GM19193 (cell line): ENCODE measurements around the gene TSPAN33.

Source experiments
- POLR2A ChIP-seq: IDR thresholded peaks from 4 replicates; pipeline ENCODE4 v1.6.1; 2011; ENCODE audit not compliant: insufficient read depth, insufficient read length; ENCODE audit errors: extremely low read depth

The TSPAN33 gene

DNA sequence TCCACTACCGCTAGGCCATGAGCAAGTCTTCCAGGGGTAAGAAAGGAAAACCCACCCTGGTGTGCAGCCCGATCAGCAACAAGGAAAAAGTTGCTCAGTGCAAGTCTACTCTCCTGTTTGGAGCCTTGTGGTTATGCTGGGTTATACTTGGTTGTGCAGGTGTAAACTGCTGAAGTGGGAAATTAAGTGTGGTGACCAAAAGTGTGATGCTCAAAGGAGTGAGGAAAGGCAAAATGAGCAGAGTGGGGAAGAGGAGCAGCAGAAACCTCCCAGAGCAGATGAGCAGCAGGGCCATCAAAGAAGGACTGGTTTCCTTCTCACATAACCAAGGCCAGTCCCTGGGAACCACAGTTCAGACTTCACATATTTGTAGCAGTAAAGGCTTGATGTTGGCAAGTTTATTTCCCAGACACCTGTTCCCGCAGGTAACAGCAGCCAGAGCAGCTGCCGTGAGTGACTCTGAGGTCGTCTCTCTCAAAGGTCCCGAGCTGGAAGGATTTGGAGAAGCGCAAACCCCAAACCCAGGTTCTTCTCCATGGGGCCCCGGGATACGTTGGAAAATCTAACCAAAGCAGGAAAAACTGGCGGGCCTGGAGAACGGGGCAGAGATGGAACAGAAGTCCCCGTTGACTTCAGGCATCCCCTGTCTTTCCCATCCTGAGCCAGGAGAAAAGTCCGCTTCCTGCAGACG lies 43.3 kb downstream of the TSPAN33 start:
- no peak for TF ChIP-seq POLR2A

DNA sequence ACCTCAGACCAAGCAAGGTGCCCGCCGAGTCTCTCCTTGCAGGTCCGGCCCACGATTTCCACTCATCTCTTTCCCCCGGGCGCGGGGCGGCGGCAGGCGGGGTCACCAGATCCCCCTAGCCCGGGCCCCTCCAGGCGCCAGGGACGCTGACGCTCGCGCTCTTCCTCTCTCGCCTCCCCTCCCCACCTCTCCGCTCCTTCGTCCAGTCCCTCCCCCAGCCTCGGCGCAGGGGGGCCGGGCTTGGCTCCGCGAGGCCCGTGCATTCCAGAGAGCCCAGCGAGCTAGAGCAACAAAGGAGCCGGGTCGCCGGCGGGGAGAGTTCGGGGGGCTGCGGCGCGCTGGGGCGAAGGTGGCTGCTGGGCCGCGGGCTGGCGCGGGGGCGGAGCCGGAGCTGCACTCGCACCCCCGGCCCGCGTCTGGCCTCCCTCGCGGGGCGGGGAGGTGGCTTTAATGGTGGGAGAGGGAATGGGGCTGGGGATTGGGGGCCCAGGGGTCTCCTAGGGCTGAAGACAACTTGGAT lies 43.9 kb downstream of the TSPAN33 start, which contains the start of gene SMO:
TSS of gene SMO (plus strand) at position 262 of the 520 bp plus-strand sequence. CDS start 519 bp downstream, outside the sequence.
- no peak for TF ChIP-seq POLR2A

DNA sequence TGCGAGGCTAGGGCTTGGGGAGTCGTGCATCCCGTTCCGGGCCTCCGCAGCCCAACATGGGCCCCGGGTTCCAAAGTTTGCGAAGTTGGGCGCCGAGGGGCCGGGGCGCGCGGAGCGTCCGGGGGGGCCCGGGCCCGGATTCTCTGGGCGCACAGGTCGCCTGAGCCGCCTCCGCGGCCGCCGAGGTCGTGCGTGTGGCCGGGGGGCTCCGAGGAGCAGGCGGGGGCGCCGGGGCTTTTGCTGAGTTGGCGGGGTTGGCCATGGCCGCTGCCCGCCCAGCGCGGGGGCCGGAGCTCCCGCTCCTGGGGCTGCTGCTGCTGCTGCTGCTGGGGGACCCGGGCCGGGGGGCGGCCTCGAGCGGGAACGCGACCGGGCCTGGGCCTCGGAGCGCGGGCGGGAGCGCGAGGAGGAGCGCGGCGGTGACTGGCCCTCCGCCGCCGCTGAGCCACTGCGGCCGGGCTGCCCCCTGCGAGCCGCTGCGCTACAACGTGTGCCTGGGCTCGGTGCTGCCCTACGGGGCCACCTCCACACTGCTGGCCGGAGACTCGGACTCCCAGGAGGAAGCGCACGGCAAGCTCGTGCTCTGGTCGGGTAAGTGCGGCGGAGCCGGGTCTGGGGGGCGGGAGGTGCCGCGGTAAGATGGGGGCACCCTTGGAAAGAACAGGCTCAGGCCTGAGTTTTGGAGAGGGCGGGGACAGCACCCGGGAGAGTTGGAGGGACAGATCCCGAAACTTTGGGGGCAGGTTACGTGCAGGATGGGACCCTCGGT lies 44.6 kb downstream of the TSPAN33 start:
- TF ChIP-seq POLR2A: no peak

DNA sequence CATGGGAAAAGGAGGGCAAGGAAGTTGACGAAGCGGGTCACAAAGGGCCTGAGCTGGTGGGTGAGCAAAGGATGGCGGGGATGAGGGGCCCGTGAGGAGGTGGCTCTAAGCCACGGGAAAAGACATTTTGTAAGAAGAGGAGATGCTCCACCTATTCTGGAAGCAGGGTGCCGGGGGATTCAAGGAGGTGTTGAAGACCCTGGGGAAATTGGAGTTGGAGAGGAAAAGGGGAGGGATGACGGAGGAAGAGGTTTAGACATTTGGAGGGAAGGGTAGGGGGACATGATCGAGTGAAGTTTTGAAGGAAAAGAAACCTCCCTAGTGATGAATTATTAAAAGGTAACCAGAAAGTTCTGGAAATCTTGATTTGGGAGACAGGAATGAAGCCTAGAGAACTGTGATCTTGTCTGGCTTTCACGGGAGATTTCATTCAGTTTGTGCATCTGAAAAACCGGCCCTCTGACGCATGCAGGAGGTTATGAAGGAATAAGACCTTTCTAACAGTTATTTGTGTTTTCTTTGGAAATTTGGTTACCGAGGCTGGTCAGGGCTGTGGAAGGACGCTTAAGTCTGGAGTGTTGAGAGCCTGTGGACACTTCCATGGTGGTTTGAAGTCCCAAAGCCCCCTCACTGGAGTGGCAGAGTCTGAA lies 45.3 kb downstream of the TSPAN33 start:
- no peak for TF ChIP-seq POLR2A

DNA sequence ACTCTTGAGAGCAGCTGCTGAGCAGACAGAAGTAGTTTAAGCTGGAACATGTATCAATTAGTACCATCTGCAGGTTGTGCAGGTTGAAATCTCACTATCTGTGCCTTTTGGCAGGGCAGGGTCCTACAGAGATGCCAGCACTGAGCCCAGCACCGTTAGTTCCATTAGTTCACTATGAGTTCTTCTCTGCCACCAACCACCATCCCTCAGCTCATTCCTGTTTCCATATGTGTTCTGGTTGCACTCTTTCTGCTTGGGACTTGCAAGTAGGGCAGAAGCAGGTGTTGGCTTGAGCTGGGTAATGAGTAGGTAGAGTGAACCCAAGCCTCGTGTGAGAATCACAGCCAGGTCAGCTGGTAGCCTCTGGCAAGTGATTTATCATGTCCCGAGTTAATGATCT lies 46.8 kb downstream of the TSPAN33 start:
- no peak for TF ChIP-seq POLR2A

DNA sequence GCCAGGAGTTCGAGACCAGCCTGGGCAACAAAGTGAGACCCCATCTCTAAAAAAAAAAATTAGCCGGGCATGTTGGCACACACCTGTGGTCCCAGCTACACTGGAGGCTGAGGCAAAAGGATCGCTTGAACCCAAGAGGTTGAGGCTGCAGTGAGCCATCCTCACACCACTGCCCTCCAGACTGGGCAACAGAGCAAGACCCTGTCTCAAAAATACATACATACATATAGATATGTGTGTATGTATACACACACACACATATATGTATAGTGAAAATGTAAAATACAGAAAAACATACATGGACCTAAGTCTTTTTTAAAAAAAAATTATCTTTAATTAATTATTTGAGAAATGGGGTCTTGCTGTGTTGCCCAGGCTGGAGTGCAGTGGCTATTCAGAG lies 49.4 kb downstream of the TSPAN33 start:
- TF ChIP-seq POLR2A: no peak

DNA sequence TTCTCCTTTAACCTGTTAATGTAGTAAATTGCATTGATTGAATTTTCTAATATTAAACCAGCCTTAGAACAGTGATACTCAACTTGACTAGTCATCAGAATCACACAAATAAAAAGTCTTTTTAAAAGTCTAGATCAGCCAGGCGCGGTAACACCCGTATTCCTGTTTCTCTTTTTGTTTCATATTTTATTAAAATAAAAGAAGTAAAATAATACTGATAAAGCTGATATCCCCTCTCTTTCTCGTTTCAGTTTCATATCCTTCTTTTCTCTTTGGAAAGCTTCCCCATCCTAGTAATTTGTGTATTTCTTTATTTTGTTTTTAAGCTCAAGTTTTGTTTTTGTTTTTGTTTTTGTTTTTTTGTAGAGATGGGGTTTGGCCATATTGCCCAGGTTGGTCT lies 53.3 kb downstream of the TSPAN33 start:
- no peak for TF ChIP-seq POLR2A

DNA sequence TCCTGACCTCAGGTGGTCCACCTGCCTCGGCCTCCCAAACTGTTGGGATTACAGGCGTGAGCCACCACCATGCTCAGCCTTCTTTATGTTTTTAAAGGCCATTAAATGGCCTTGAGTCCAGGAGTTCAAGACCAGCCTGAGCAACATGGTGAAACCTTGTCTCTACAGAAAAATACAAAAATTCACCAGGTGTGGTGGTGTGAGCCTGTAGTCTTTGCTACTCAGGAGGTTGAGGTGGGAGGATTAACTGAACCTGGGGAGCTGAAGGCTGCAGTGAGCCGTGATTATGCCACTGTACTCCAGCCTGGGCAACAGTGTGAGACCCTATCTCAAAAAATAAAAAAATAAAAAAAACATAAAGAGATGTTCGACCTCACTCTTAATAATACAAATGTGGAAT lies 54.9 kb downstream of the TSPAN33 start:
- no peak for TF ChIP-seq POLR2A

DNA sequence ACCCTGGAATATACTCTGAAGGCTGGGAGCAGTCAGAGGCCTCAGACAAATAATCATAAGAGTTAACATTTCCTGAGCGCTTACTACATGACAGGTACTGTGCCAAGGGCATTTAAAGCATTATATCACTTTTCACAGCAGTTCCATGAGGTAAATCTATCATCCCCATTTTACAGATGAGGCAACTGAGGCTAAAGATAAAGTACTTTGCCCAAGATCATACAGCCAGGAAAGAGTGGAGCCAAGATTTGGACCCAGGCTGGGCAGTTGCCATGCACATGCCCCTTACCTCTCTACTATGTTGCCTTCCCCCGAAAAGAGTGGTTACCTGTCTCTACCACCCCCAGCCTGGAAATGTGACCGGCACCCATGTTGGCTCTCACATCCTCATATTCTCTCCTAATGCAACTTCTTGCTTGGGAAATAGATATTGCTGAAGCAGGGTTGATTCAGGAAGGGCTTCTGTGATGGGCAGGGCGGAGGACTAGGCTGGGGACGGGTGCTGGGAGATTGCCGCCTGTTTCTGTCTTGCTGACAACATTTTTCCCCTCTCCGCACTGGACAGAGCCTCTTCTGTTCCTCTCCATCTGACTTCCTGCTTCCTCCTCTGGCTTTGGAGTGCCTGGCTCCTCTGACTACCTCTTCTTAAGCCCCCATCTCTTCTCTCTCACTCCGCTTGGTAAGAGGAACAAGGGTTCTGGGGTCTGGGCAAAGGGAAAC lies 57.7 kb downstream of the TSPAN33 start:
- no peak for TF ChIP-seq POLR2A

DNA sequence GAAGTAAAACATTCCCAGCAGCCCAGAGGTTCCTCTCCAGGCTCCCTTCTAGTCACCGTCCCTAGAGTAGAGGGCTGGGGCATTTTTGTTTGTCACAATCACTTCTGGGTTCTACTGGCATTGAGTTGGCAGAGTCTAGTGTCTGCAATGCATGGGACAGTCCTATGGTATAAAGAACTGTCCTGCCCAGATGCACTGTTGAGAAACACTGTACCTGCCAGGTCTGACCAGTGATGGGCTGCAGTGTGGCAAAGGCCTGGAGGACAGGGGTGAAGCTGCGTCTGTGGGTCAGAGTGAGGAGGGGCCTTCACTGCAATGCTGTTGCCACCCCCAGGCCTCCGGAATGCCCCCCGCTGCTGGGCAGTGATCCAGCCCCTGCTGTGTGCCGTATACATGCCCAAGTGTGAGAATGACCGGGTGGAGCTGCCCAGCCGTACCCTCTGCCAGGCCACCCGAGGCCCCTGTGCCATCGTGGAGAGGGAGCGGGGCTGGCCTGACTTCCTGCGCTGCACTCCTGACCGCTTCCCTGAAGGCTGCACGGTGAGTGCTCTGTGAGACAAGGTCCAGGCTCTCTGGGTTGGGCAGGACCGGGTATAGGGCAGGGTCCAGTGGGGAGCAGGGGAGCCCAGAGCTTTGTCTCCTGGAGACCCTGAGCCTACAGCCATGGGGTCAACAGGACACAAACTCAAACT lies 58.7 kb downstream of the TSPAN33 start:
- no peak for TF ChIP-seq POLR2A

DNA sequence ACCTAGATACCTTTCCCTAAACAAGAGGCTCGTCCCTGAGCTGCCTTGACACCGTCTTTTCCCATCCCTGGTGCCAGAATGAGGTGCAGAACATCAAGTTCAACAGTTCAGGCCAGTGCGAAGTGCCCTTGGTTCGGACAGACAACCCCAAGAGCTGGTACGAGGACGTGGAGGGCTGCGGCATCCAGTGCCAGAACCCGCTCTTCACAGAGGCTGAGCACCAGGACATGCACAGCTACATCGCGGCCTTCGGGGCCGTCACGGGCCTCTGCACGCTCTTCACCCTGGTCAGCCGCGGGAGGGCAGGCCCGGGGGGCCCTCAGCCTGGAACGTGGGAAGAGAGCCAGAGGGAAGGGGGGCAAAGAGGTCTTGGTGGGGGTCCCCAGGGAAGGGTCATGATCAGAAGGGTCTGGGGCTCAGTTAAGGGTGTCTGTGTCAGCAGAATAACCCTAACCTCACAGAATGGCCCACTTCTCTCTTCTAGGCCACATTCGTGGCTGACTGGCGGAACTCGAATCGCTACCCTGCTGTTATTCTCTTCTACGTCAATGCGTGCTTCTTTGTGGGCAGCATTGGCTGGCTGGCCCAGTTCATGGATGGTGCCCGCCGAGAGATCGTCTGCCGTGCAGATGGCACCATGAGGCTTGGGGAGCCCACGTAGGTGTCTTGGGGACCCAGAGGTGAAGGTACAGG lies 60.8 kb downstream of the TSPAN33 start:
- no peak for TF ChIP-seq POLR2A

DNA sequence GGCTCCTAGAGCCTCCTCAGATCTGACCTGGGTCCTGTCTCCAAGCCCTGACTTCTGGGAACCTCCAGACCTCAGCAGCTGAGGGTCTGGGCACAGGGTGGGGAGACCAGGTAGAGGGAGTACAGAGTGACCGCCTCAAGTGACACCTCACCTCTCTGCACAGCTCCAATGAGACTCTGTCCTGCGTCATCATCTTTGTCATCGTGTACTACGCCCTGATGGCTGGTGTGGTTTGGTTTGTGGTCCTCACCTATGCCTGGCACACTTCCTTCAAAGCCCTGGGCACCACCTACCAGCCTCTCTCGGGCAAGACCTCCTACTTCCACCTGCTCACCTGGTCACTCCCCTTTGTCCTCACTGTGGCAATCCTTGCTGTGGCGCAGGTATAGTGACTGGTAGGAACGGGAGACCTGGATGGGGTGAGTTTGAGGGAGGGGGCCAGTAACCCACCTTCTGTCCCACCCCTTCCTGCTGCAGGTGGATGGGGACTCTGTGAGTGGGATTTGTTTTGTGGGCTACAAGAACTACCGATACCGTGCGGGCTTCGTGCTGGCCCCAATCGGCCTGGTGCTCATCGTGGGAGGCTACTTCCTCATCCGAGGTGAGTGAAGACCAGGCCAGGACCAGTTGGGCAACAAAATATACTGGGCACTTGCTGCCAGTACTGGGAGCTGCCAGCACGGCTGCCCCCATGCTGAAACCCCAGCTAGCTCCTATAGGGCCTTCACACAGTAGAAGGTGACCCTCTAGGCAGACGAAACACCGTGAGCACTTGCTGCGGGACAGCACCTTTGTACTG lies 61.7 kb downstream of the TSPAN33 start:
- TF ChIP-seq POLR2A: no peak

DNA sequence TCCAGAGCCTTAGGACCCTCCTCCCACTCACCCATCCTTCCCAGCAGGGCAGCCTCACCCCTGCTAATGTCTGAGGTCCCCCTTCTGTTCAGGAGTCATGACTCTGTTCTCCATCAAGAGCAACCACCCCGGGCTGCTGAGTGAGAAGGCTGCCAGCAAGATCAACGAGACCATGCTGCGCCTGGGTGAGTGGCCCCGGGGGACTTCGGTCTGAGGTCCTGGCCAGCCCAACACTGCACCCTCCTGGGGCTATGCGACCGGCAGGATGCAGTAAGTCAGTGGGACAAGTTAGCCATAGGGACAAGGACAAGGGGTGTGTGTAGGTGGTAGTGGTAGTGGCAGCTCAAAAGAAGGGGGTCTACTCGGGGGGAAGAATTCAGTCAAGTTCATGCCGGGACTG lies 64.2 kb downstream of the TSPAN33 start:
- TF ChIP-seq POLR2A: no peak
